WTC11 (cell line): ENCODE data around the gene CACNA1E. TPM values are rescaled to one million over a fixed set of nuclear protein-coding genes. Genes with fewer than 3 reads are reported as not detected.

Source experiments
- ATAC-seq: fragments of 200-7000 bp; cut with Tn5 transposase; 2 replicates; pipeline ENCODE4 v1.10.0; 2021; ENCODE audit warnings: mild to moderate bottlenecking, moderate library complexity
- CTCF ChIA-PET: fragments of 300-600 bp; sonication (Branson Sonifier 250); formaldehyde crosslinking; loops from one replicate; lab custom pipeline; 2021; ENCODE audit warnings: antibody characterized with exemption; lab: Charles Lee
- POLR2A ChIA-PET: fragments of 350-600 bp; sonication (Branson Sonifier 250); formaldehyde crosslinking; loops from one replicate; lab custom pipeline; 2021; ENCODE audit warnings: antibody characterized with exemption; lab: Charles Lee
- DNase-seq: peaks from one replicate; pipeline ENCODE4 v3.0.0; 2021; ENCODE audit warnings: low spot score
- H3K27ac Mint-ChIP-seq: 2 replicates; pipeline ENCODE4 v1.8.0; 2021; ENCODE audit warnings: mixed read lengths
- H3K27me3 Mint-ChIP-seq: 2 replicates; pipeline ENCODE4 v1.8.0; 2021; ENCODE audit warnings: low read depth, mild to moderate bottlenecking, moderate library complexity, mixed read lengths
- H3K36me3 Mint-ChIP-seq: 2 replicates; pipeline ENCODE4 v1.8.0; 2021; ENCODE audit warnings: mixed read lengths
- H3K4me1 Mint-ChIP-seq: 2 replicates; pipeline ENCODE4 v1.8.0; 2022; ENCODE audit warnings: mixed read lengths
- H3K4me3 Mint-ChIP-seq: 2 replicates; pipeline ENCODE4 v1.8.0; 2021; ENCODE audit warnings: mild to moderate bottlenecking, moderate library complexity, mixed read lengths
- H3K9me3 Mint-ChIP-seq: 2 replicates; pipeline ENCODE4 v1.8.0; 2021; ENCODE audit warnings: mixed read lengths
- AFF4 ChIP-seq: sonication (generic); formaldehyde crosslinking; IDR thresholded peaks from 2 replicates; pipeline ENCODE4 v1.8.1; 2023; ENCODE audit warnings: mild to moderate bottlenecking, missing genetic modification reagents, borderline replicate concordance
- AR ChIP-seq: fragments of 250-450 bp; sonication (Bioruptor Pico); IDR thresholded peaks from 2 replicates; pipeline ENCODE4 v1.9.0; 2021; ENCODE audit warnings: mild to moderate bottlenecking
- ATF1 ChIP-seq: sonication (generic); formaldehyde crosslinking; IDR thresholded peaks from 2 replicates; pipeline ENCODE4 v1.8.1; 2023; ENCODE audit warnings: mild to moderate bottlenecking, moderate library complexity, missing genetic modification reagents
- ATF3 ChIP-seq: sonication (generic); formaldehyde crosslinking; conservative IDR thresholded peaks from 2 replicates; pipeline ENCODE4 v1.8.1; 2022; ENCODE audit warnings: mild to moderate bottlenecking, missing genetic modification reagents
- CBFB ChIP-seq: sonication (generic); formaldehyde crosslinking; IDR thresholded peaks from 2 replicates; pipeline ENCODE4 v1.8.1; 2022; ENCODE audit warnings: mild to moderate bottlenecking, low read depth, missing genetic modification reagents
- CDX4 ChIP-seq: fragments of 250-450 bp; sonication (Bioruptor Pico); IDR thresholded peaks from 2 replicates; pipeline ENCODE4 v1.9.0; 2021; ENCODE audit warnings: moderate library complexity, mild to moderate bottlenecking, inconsistent platforms, borderline replicate concordance
- CREM ChIP-seq: sonication (generic); formaldehyde crosslinking; IDR thresholded peaks from 2 replicates; pipeline ENCODE4 v1.8.1; 2022; ENCODE audit warnings: mild to moderate bottlenecking, missing genetic modification reagents, moderate library complexity
- ERG ChIP-seq: fragments of 250-450 bp; sonication (Bioruptor Pico); IDR thresholded peaks from 2 replicates; pipeline ENCODE4 v1.8.0; 2021; ENCODE audit warnings: mild to moderate bottlenecking
- FOXJ3 ChIP-seq: sonication (generic); formaldehyde crosslinking; IDR thresholded peaks from 2 replicates; pipeline ENCODE4 v1.9.0; 2021; ENCODE audit warnings: missing genetic modification reagents, mild to moderate bottlenecking, borderline replicate concordance
- IRF1 ChIP-seq: sonication (generic); formaldehyde crosslinking; IDR thresholded peaks from 2 replicates; pipeline ENCODE4 v1.8.0; 2023; ENCODE audit warnings: missing genetic modification reagents
- IRF2 ChIP-seq: sonication (generic); formaldehyde crosslinking; IDR thresholded peaks from 2 replicates; pipeline ENCODE4 v1.8.0; 2022; ENCODE audit warnings: low read depth, missing genetic modification reagents, borderline replicate concordance
- JUN ChIP-seq: sonication (generic); formaldehyde crosslinking; IDR thresholded peaks from 2 replicates; pipeline ENCODE4 v1.8.0; 2023; ENCODE audit warnings: mild to moderate bottlenecking, missing genetic modification reagents
- KAT7 ChIP-seq: sonication (generic); formaldehyde crosslinking; IDR thresholded peaks from 2 replicates; pipeline ENCODE4 v1.8.1; 2023; ENCODE audit warnings: missing genetic modification reagents, mild to moderate bottlenecking, borderline replicate concordance
- SMAD4 ChIP-seq: sonication (generic); formaldehyde crosslinking; IDR thresholded peaks from 2 replicates; pipeline ENCODE4 v1.8.0; 2022; ENCODE audit warnings: mild to moderate bottlenecking, missing genetic modification reagents
- TCF7 ChIP-seq: sonication (generic); formaldehyde crosslinking; IDR thresholded peaks from 2 replicates; pipeline ENCODE4 v1.8.0; 2022; ENCODE audit warnings: mild to moderate bottlenecking, low read depth, missing genetic modification reagents, moderate library complexity
- ZNF121 ChIP-seq: sonication (generic); formaldehyde crosslinking; IDR thresholded peaks from 2 replicates; pipeline ENCODE4 v1.8.0; 2023; ENCODE audit warnings: missing genetic modification reagents
- ZNF138 ChIP-seq: sonication (generic); formaldehyde crosslinking; conservative IDR thresholded peaks from 2 replicates; pipeline ENCODE4 v1.8.1; 2022; ENCODE audit warnings: mild to moderate bottlenecking, moderate library complexity, missing genetic modification reagents
- ZNF219 ChIP-seq: sonication (generic); formaldehyde crosslinking; IDR thresholded peaks from 2 replicates; pipeline ENCODE4 v1.8.0; 2023; ENCODE audit warnings: missing genetic modification reagents, mild to moderate bottlenecking, borderline replicate concordance
- ZNF263 ChIP-seq: sonication (generic); formaldehyde crosslinking; IDR thresholded peaks from 2 replicates; pipeline ENCODE4 v1.8.1; 2022; ENCODE audit warnings: low read depth, mild to moderate bottlenecking, moderate library complexity, missing genetic modification reagents
- ZNF281 ChIP-seq: sonication (generic); formaldehyde crosslinking; IDR thresholded peaks from 2 replicates; pipeline ENCODE4 v1.8.0; 2023; ENCODE audit warnings: mild to moderate bottlenecking, missing genetic modification reagents
- ZNF317 ChIP-seq: sonication (generic); formaldehyde crosslinking; IDR thresholded peaks from 2 replicates; pipeline ENCODE4 v1.8.1; 2023; ENCODE audit warnings: low read depth, mild to moderate bottlenecking, moderate library complexity, missing genetic modification reagents, borderline replicate concordance
- ZNF512 ChIP-seq: sonication (generic); formaldehyde crosslinking; IDR thresholded peaks from 2 replicates; pipeline ENCODE4 v1.8.1; 2022; ENCODE audit warnings: missing genetic modification reagents, borderline replicate concordance
- total RNA-seq: library from RNA; stranded (reverse); gene quantifications from 3 replicates; pipeline ENCODE4 v1.2.3, GENCODE V29; 2021

CACNA1E gene
- total RNA-seq, 1 experiment from 2014 or later, result 0.63 TPM

GRCh38 chr1:181548497-181548896 lies 65.2 kb downstream of the CACNA1E start (continued):
- no peak for TF ChIP-seq AFF4 (CRISPR knock-in tag)
- TF ChIP-seq IRF2, result no peak
- no peak for TF ChIP-seq IRF1 (CRISPR knock-in tag)
- TF ChIP-seq ZNF121, result no peak
- no peak for TF ChIP-seq ZNF281 (CRISPR knock-in tag)
- no peak for TF ChIP-seq SMAD4 (CRISPR knock-in tag)

- DNase-seq (no peak), ATAC-seq (peak; percentile 65)
- POLR2A ChIA-PET, result no interaction called here
- Mint-ChIP-seq H3K4me3 (no peak overlapping the region), H3K36me3 (no peaks in the 10 kb centered on the region), H3K4me1 (peaks cover 3% of the 10 kb centered on the region; the same call in 1 of the 2 replicates), H3K27me3 (no peaks in the 10 kb centered on the region; the same call in 1 of the 2 replicates), H3K27ac (no peak overlapping the region), H3K9me3 (no peaks in the 10 kb centered on the region)
- TF ChIP-seq KAT7 (CRISPR knock-in tag), result no peak
- TF ChIP-seq ZNF263 (CRISPR knock-in tag), result no peak
- TF ChIP-seq ZNF138, result no peak
- no peak for TF ChIP-seq AR
- TF ChIP-seq CDX4 (CRISPR knock-in tag), result no peak
- TF ChIP-seq JUN (CRISPR knock-in tag), result no peak
- no peak for TF ChIP-seq ZNF219 (CRISPR knock-in tag)
- no peak for TF ChIP-seq ERG (CRISPR knock-in tag)
- no peak for TF ChIP-seq CREM (CRISPR knock-in tag)
- TF ChIP-seq ATF3, result no peak
- no peak for TF ChIP-seq ATF1 (CRISPR knock-in tag)
- TF ChIP-seq ZNF317 (CRISPR knock-in tag), result no peak
- no peak for TF ChIP-seq CBFB
- TF ChIP-seq TCF7, result no peak
- TF ChIP-seq ZNF512, result no peak
- no peak for TF ChIP-seq FOXJ3 (CRISPR knock-in tag)
- CTCF ChIA-PET, result no interaction called here
Observed at GRCh38 chr1:181551249-181551648, 67.9 kb downstream of the CACNA1E start.
